Liver (tissue), 9 donors: ENCODE data around the gene IFIH1. TPM values are rescaled to one million over a fixed set of nuclear protein-coding genes. Genes with fewer than 3 reads are reported as not detected.

Experiments used
- DNase-seq: peaks from one replicate; pipeline ENCODE4 v3.0.0-alpha.2; 2017; ENCODE audit warnings: low spot score
- H3K27ac ChIP-seq, 2 donors: one replicate each; pipeline ENCODE4 v1.7.0; 2013; ENCODE audit warnings: inconsistent platforms in 2 of 2, low read length in 2 of 2, control low read depth in 1 of 2, low read depth in 1 of 2, mild to moderate bottlenecking in 1 of 2
- H3K27me3 ChIP-seq, 4 donors: one replicate each; pipeline versions ENCODE4 v1.6.1 to v1.7.0; 2013; ENCODE audit warnings: low read length in 3 of 4, inconsistent platforms in 1 of 4, mild to moderate bottlenecking in 1 of 4, moderate library complexity in 1 of 4; ENCODE audit not compliant: control insufficient read depth in 4 of 4, insufficient read depth in 4 of 4
- H3K36me3 ChIP-seq, 4 donors: one replicate each; pipeline versions ENCODE4 v1.6.1 to v1.7.0; 2013; ENCODE audit warnings: low read length in 3 of 4, mild to moderate bottlenecking in 3 of 4, low read depth in 1 of 4, moderate library complexity in 1 of 4; ENCODE audit not compliant: control insufficient read depth in 4 of 4, insufficient read depth in 3 of 4
- H3K4me1 ChIP-seq, 4 donors: one replicate each; pipeline versions ENCODE4 v1.6.1 to v1.7.0; 2013; ENCODE audit warnings: low read length in 3 of 4, mild to moderate bottlenecking in 3 of 4, moderate library complexity in 1 of 4; ENCODE audit not compliant: control insufficient read depth in 4 of 4, insufficient read depth in 4 of 4
- H3K4me3 ChIP-seq, 3 donors: one replicate each; pipeline versions ENCODE4 v1.6.1 to v1.7.0; 2013; ENCODE audit warnings: low read length in 3 of 3, control low read depth in 1 of 3, low read depth in 1 of 3, mild to moderate bottlenecking in 1 of 3
- H3K9ac ChIP-seq, 2 donors: one replicate each; pipeline ENCODE4 v1.7.0; 2013; ENCODE audit warnings: low read length in 2 of 2, mild to moderate bottlenecking in 2 of 2, moderate library complexity in 2 of 2, control low read depth in 1 of 2, low read depth in 1 of 2
- H3K9me3 ChIP-seq, 4 donors: one replicate each; pipeline versions ENCODE4 v1.6.1 to v1.7.0; 2013; ENCODE audit warnings: low read length in 3 of 4; ENCODE audit not compliant: control insufficient read depth in 4 of 4
- EGR1 ChIP-seq, 2 donors: IDR thresholded peaks; 2 replicates each; pipeline ENCODE4 v1.6.1; 2016 to 2018; ENCODE audit warnings: antibody characterized with exemption in 2 of 2, low read depth in 2 of 2
- FOXA1 ChIP-seq: IDR thresholded peaks from 2 replicates; pipeline ENCODE4 v1.6.1; 2016; ENCODE audit warnings: antibody characterized with exemption
- FOXA2 ChIP-seq: IDR thresholded peaks from 2 replicates; pipeline ENCODE4 v1.6.1; 2016; ENCODE audit warnings: antibody characterized with exemption
- GABPA ChIP-seq, 2 donors: IDR thresholded peaks in 1 of 2; conservative IDR thresholded peaks in 1 of 2; 2 replicates each; pipeline ENCODE4 v1.6.1; 2016; ENCODE audit warnings: antibody characterized with exemption in 2 of 2, mild to moderate bottlenecking in 1 of 2, moderate library complexity in 1 of 2
- HNF4A ChIP-seq, 2 donors: conservative IDR thresholded peaks; 2 replicates each; pipeline ENCODE4 v1.6.1; 2016; ENCODE audit warnings: antibody characterized with exemption in 2 of 2, mild to moderate bottlenecking in 2 of 2
- HNF4G ChIP-seq: IDR thresholded peaks from 2 replicates; pipeline ENCODE4 v1.6.1; 2016; ENCODE audit warnings: antibody characterized with exemption
- JUND ChIP-seq, 2 donors: IDR thresholded peaks; 2 replicates each; pipeline ENCODE4 v1.6.1; 2016; ENCODE audit warnings: antibody characterized with exemption in 2 of 2
- NR2F2 ChIP-seq: IDR thresholded peaks from 2 replicates; pipeline ENCODE4 v1.6.1; 2016; ENCODE audit warnings: antibody characterized with exemption
- RAD21 ChIP-seq, 2 donors: IDR thresholded peaks; 2 replicates each; pipeline ENCODE4 v1.6.1; 2016; ENCODE audit warnings: antibody characterized with exemption in 2 of 2, mild to moderate bottlenecking in 2 of 2
- RXRA ChIP-seq, 2 donors: IDR thresholded peaks; 2 replicates each; pipeline ENCODE4 v1.6.1; 2017 to 2018; ENCODE audit warnings: antibody characterized with exemption in 2 of 2, mild to moderate bottlenecking in 1 of 2
- SP1 ChIP-seq: IDR thresholded peaks from 2 replicates; pipeline ENCODE4 v1.6.1; 2018; ENCODE audit warnings: antibody characterized with exemption, mild to moderate bottlenecking
- TAF1 ChIP-seq: conservative IDR thresholded peaks from 2 replicates; pipeline ENCODE4 v1.6.1; 2016; ENCODE audit warnings: antibody characterized with exemption, mild to moderate bottlenecking
- YY1 ChIP-seq: IDR thresholded peaks from 2 replicates; pipeline ENCODE4 v1.6.1; 2016; ENCODE audit warnings: antibody characterized with exemption, mild to moderate bottlenecking
- WGBS: extraction: QIAGEN DNeasy Blood & Tissue Kit; methylation state at CpG from one replicate; pipeline ENCODE4 v1.1.7; 2013; 5-methylcytosine and 5-hydroxymethylcytosine counted together
- polyA plus RNA-seq, 2 donors: library from polyadenylated mRNA; stranded (reverse) in 1 of 2; unstranded in 1 of 2; fragments of 200-250 nt in 1 of 2; fragments of >200 nt in 1 of 2; fragmentation: Nextera tagmentation in 1 of 2; extraction: Ambion mirVana in 1 of 2; gene quantifications; one replicate each; pipeline versions ENCODE4 v1.2.1 to v1.2.3, GENCODE V29; 2013 to 2015
- total RNA-seq, 2 donors: library from RNA; depleted of rRNA; stranded (reverse); fragments of >200 nt; gene quantifications; one replicate each; pipeline ENCODE4 v1.2.3, GENCODE V29; 2014
- TF ChIP-seq, protein P1 (sequence below): fragments of 150-350 bp; IDR thresholded peaks from 2 replicates; pipeline ENCODE4 v1.5.1; 2017; ENCODE audit warnings: improper control_type of control experiment, low read depth, low read length; ENCODE audit not compliant: missing input control
- TF ChIP-seq, protein P2 (sequence below): IDR thresholded peaks from 2 replicates; pipeline ENCODE4 v1.6.1; 2016; ENCODE audit warnings: antibody characterized with exemption
- TF ChIP-seq, protein P3 (sequence below): IDR thresholded peaks from 2 replicates; pipeline ENCODE4 v1.6.1; 2016; ENCODE audit warnings: antibody characterized with exemption, mild to moderate bottlenecking
- TF ChIP-seq, protein P4 (sequence below): IDR thresholded peaks from 2 replicates; pipeline ENCODE4 v1.6.1; 2016; ENCODE audit warnings: antibody characterized with exemption
- TF ChIP-seq, protein P5 (sequence below): IDR thresholded peaks from 2 replicates; pipeline ENCODE4 v1.6.1; 2016; ENCODE audit warnings: antibody characterized with exemption
- donor health status: healthy.
- donor health status: healthy.
- donor health status: healthy.
- donor health status: healthy.
- donor health status: healthy.

IFIH1 gene
- total and polyA plus RNA-seq, 4 donors, result 5.5 to 13.2 (median 7.9) TPM

DNA sequence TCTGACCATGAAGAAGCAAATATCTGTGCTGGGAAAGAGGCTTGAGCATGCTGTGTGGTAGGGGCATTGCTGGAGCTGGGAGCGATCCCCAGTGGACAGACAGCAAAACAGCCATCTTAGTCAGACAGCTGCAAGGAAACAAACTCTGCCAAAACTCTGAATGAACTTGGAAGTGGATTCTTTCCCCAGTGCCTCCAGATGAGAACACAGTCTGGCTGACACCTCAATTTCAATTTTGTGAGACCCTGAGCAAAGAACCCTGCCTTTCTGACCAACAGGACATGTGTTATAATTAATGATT lies 52.1 kb downstream of the IFIH1 start:
- Histone ChIP-seq H3K4me1 (peaks cover 0 to 3% (median 0%) of the 10 kb centered on the region in 4 donors), H3K9ac (no peak overlapping the region), H3K27ac (no peak overlapping the region), H3K9me3 (no peaks in the 10 kb centered on the region), H3K36me3 (peaks cover 0 to 40% (median 26%) of the 10 kb centered on the region in 4 donors), H3K27me3 (no peaks in the 10 kb centered on the region), H3K4me3 (no peak overlapping the region)
- no peak for DNase-seq
- TF ChIP-seq GABPA (IDR thresholded peaks at IDR 0.05 in 1 of 2, conservative IDR thresholded peaks at IDR 0.05 in 1 of 2) (no peak), SP1 (no peak), FOXA1 (no peak), HNF4G (no peak), NR2F2 (no peak), FOXA2 (no peak), HNF4A (conservative IDR thresholded peaks at IDR 0.05) (no peak), TAF1 (no peak), YY1 (no peak)
- TF ChIP-seq, protein P1, sequence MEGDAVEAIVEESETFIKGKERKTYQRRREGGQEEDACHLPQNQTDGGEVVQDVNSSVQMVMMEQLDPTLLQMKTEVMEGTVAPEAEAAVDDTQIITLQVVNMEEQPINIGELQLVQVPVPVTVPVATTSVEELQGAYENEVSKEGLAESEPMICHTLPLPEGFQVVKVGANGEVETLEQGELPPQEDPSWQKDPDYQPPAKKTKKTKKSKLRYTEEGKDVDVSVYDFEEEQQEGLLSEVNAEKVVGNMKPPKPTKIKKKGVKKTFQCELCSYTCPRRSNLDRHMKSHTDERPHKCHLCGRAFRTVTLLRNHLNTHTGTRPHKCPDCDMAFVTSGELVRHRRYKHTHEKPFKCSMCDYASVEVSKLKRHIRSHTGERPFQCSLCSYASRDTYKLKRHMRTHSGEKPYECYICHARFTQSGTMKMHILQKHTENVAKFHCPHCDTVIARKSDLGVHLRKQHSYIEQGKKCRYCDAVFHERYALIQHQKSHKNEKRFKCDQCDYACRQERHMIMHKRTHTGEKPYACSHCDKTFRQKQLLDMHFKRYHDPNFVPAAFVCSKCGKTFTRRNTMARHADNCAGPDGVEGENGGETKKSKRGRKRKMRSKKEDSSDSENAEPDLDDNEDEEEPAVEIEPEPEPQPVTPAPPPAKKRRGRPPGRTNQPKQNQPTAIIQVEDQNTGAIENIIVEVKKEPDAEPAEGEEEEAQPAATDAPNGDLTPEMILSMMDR, result no peak
- TF ChIP-seq, protein P2, sequence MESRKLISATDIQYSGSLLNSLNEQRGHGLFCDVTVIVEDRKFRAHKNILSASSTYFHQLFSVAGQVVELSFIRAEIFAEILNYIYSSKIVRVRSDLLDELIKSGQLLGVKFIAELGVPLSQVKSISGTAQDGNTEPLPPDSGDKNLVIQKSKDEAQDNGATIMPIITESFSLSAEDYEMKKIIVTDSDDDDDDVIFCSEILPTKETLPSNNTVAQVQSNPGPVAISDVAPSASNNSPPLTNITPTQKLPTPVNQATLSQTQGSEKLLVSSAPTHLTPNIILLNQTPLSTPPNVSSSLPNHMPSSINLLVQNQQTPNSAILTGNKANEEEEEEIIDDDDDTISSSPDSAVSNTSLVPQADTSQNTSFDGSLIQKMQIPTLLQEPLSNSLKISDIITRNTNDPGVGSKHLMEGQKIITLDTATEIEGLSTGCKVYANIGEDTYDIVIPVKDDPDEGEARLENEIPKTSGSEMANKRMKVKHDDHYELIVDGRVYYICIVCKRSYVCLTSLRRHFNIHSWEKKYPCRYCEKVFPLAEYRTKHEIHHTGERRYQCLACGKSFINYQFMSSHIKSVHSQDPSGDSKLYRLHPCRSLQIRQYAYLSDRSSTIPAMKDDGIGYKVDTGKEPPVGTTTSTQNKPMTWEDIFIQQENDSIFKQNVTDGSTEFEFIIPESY, result no peak
- TF ChIP-seq, protein P3, sequence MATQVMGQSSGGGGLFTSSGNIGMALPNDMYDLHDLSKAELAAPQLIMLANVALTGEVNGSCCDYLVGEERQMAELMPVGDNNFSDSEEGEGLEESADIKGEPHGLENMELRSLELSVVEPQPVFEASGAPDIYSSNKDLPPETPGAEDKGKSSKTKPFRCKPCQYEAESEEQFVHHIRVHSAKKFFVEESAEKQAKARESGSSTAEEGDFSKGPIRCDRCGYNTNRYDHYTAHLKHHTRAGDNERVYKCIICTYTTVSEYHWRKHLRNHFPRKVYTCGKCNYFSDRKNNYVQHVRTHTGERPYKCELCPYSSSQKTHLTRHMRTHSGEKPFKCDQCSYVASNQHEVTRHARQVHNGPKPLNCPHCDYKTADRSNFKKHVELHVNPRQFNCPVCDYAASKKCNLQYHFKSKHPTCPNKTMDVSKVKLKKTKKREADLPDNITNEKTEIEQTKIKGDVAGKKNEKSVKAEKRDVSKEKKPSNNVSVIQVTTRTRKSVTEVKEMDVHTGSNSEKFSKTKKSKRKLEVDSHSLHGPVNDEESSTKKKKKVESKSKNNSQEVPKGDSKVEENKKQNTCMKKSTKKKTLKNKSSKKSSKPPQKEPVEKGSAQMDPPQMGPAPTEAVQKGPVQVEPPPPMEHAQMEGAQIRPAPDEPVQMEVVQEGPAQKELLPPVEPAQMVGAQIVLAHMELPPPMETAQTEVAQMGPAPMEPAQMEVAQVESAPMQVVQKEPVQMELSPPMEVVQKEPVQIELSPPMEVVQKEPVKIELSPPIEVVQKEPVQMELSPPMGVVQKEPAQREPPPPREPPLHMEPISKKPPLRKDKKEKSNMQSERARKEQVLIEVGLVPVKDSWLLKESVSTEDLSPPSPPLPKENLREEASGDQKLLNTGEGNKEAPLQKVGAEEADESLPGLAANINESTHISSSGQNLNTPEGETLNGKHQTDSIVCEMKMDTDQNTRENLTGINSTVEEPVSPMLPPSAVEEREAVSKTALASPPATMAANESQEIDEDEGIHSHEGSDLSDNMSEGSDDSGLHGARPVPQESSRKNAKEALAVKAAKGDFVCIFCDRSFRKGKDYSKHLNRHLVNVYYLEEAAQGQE, result no peak
- WGBS, result 98% methylated on average over 1 of the region's 1 CpG

DNA sequence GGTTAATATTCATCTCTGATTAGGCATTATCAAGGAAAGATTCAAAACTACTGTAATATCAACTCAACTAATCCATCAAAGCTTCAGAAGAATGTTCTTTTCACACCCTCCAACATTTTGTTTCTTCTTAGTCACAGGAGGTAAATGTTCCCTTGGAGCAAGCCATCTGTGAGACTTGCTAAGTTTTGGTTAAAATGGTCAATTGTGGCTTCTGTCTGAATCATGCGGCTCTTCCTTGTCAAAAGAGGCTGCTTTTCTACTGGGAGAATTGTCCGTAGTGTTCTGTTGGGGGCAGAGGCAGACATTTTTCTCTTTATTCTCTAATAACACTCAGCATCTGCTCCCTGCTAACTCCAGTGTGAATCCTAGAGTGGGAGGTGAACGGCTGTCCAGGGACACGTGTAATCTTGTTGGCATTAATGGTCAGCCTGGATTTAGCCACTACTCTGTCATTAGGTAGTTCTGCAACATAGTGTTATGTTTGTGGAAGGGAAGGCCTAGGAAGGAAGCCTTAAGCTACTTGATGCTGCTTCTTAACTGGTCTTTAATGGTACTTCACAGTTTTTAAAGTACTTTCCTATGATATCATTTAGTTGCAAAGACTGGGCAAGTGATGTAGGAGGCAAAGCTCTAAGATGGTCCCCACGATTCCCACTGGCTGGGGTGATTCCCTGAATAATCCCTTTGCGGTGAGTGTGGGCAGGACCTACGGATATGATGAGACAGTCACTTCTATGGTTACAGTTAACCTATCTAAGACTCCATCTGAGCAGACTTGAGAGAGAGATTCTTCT lies 52.6 kb downstream of the IFIH1 start:
- Histone ChIP-seq H3K27ac (no peak overlapping the region), H3K9me3 (no peaks in the 10 kb centered on the region), H3K4me3 (no peak overlapping the region), H3K27me3 (no peaks in the 10 kb centered on the region), H3K9ac (no peak overlapping the region), H3K36me3 (peaks cover 0 to 38% (median 26%) of the 10 kb centered on the region in 4 donors), H3K4me1 (peaks cover 0 to 3% (median 0%) of the 10 kb centered on the region in 4 donors)
- 95% methylated on average over 7 of the region's 7 CpGs for WGBS
- DNase-seq, result no peak
- no peak for TF ChIP-seq NR2F2
- no peak for TF ChIP-seq HNF4G
- TF ChIP-seq, protein P4, sequence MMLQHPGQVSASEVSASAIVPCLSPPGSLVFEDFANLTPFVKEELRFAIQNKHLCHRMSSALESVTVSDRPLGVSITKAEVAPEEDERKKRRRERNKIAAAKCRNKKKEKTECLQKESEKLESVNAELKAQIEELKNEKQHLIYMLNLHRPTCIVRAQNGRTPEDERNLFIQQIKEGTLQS, result no peak
- TF ChIP-seq, protein P5, sequence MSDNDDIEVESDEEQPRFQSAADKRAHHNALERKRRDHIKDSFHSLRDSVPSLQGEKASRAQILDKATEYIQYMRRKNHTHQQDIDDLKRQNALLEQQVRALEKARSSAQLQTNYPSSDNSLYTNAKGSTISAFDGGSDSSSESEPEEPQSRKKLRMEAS, result no peak
- no peak for TF ChIP-seq RAD21 (IDR thresholded peaks at IDR 0.05)
- no peak for TF ChIP-seq SP1
- TF ChIP-seq JUND (IDR thresholded peaks at IDR 0.05), result no peak
- TF ChIP-seq RXRA (IDR thresholded peaks at IDR 0.05), result no peak
- TF ChIP-seq FOXA1, result no peak
- TF ChIP-seq, protein P2, result no peak
- TF ChIP-seq TAF1, result no peak
- no peak for TF ChIP-seq YY1
- no peak for TF ChIP-seq GABPA (IDR thresholded peaks at IDR 0.05 in 1 of 2, conservative IDR thresholded peaks at IDR 0.05 in 1 of 2)
- TF ChIP-seq FOXA2, result no peak
- no peak for TF ChIP-seq EGR1 (IDR thresholded peaks at IDR 0.05; ENCODE audit: low read depth in 2 of 2)
- no peak for TF ChIP-seq HNF4A (conservative IDR thresholded peaks at IDR 0.05)
- TF ChIP-seq, protein P1, result no peak
